ENCODE results near the gene RAPGEF6. TPM values are rescaled to one million over a fixed set of nuclear protein-coding genes. Genes with fewer than 3 reads are reported as not detected.

The RAPGEF6 gene
- total and polyA plus RNA-seq, 2 of the 4 experiments (the other 2 are of a cell fraction): 5.8 to 18.8 TPM

- no peak overlapping the region for H3K23ac ChIP-seq (ENCODE audit: low read depth, low read length)
- no peak overlapping the region for H4K91ac ChIP-seq (ENCODE audit: insufficient read depth, low read depth, low read length)
- no peak overlapping the region for H2AFZ ChIP-seq (replicated peaks; ENCODE audit: low read length, poor library complexity)
- H3K9me1 ChIP-seq (ENCODE audit: insufficient read depth, low read length): 0 out of 2 replicates have a peak, but pooled peaks cover 3% of the 10 kb centered on the region
- no peak overlapping the region for H2AK5ac ChIP-seq (ENCODE audit: low read depth, low read length)
- no peak overlapping the region for H2BK5ac ChIP-seq (ENCODE audit: low read depth, low read length, poor library complexity, severe bottlenecking)
- H3K36me3 ChIP-seq (ENCODE audit: control insufficient read depth, insufficient read depth, low read length): no peaks in the 10 kb centered on the region; the same call in 1 of the 2 replicates
- peak; percentile 65 for ATAC-seq (ENCODE audit: low read depth)
- ChIA-PET CTCF (no interaction called here), POLR2A (ENCODE audit: unreplicated experiment) (no interaction called here)
- H3K4ac ChIP-seq (ENCODE audit: low read depth, low read length): peak overlapping the region; percentile 40; the same call in 1 of the 2 replicates
- H3K18ac ChIP-seq (ENCODE audit: low read depth, low read length): no peak overlapping the region
- dilution Hi-C loops (cut with HindIII; ENCODE audit: low sequenced_read_pairs, unreplicated experiment) (no loop called here), intact Hi-C loops (cut with micrococcal nuclease) (no loop called here), in situ Hi-C loops (cut with MboI; ENCODE audit: low sequenced_read_pairs) (no loop called here)
- no peak overlapping the region for H3K14ac ChIP-seq (replicated peaks; ENCODE audit: low read depth, low read length)
- no peak overlapping the region for H3K4me3 ChIP-seq (ENCODE audit: insufficient read depth, low read depth, low read length)
- H3K9me3 ChIP-seq (ENCODE audit: control insufficient read depth, insufficient read depth, low read length): no peaks in the 10 kb centered on the region
- H4K8ac ChIP-seq (ENCODE audit: low read depth in 2 of 2, low read length in 2 of 2): no peak overlapping the region
- H3K27me3 ChIP-seq (ENCODE audit: control insufficient read depth, insufficient read depth, low read length): no peaks in the 10 kb centered on the region
- no peak overlapping the region for H2BK120ac ChIP-seq (ENCODE audit: low read depth, low read length)
- no peak overlapping the region for H3K56ac ChIP-seq (ENCODE audit: extremely low read depth, insufficient read depth, low read length)
- no peak overlapping the region for H2AK9ac ChIP-seq (replicated peaks; ENCODE audit: low read depth, low read length, poor library complexity)
- peaks cover 3% of the 10 kb centered on the region; the same call in 1 of the 2 replicates for H3K4me1 ChIP-seq (ENCODE audit: control insufficient read depth, insufficient read depth, low read length)
- TF ChIP-seq SMC3 (IDR thresholded peaks at IDR 0.05; ENCODE audit: low read depth, low read length) (no peak), FOS (IDR thresholded peaks at IDR 0.05; ENCODE audit: low read depth, low read length) (peak; percentile 60; the same call in 1 of the 2 replicates), MAZ (IDR thresholded peaks at IDR 0.05; ENCODE audit: borderline replicate concordance, low read depth, low read length) (no peak), MXI1 (IDR thresholded peaks at IDR 0.05; ENCODE audit: borderline replicate concordance, low read depth, low read length) (no peak), MAFK (IDR thresholded peaks at IDR 0.05; ENCODE audit: low read depth, low read length) (peak; percentile 87), CEBPB (IDR thresholded peaks at IDR 0.05; ENCODE audit: low read depth, low read length) (peak; percentile 78)
- H2BK20ac ChIP-seq (ENCODE audit: low read depth, low read length): no peak overlapping the region
- DNase-seq: peak; percentile 95
- no peak overlapping the region for H3K27ac ChIP-seq (ENCODE audit: insufficient read depth, low read length)
- H3K4me2 ChIP-seq (ENCODE audit: low read depth, low read length): no peak overlapping the region; the same call in 1 of the 2 replicates
- H4K20me1 ChIP-seq (ENCODE audit: insufficient read depth, low read length): no peaks in the 10 kb centered on the region
- BruUV-seq (replicated peaks): no TSS peak
- H2BK15ac ChIP-seq (ENCODE audit: low read depth, low read length): no peak overlapping the region
- peaks cover 0 to 7% of the 10 kb centered on the region in 2 experiments; a peak in 1 of 4 replicates for H3K79me1 ChIP-seq (ENCODE audit: low read depth in 1 of 2, low read length in 2 of 2)
- H4K5ac ChIP-seq (ENCODE audit: low read depth, low read length): no peak overlapping the region
- 90% methylated on average over 2 of the region's 3 CpGs; no CpG with 5 or more reads in 1 of the 2 experiments for WGBS, 2 experiments (ENCODE audit: extremely low coverage in 2 of 2, insufficient read length in 1 of 2)
- H3K9ac ChIP-seq (ENCODE audit: low read depth, low read length): no peak overlapping the region
Measured at GRCh38 chr5:131466171-131466766, 168.8 kb downstream of the RAPGEF6 start.

Data from IMR-90 (cell line).